ENCODE results near the gene TMPRSS3.

TMPRSS3 gene

DNA sequence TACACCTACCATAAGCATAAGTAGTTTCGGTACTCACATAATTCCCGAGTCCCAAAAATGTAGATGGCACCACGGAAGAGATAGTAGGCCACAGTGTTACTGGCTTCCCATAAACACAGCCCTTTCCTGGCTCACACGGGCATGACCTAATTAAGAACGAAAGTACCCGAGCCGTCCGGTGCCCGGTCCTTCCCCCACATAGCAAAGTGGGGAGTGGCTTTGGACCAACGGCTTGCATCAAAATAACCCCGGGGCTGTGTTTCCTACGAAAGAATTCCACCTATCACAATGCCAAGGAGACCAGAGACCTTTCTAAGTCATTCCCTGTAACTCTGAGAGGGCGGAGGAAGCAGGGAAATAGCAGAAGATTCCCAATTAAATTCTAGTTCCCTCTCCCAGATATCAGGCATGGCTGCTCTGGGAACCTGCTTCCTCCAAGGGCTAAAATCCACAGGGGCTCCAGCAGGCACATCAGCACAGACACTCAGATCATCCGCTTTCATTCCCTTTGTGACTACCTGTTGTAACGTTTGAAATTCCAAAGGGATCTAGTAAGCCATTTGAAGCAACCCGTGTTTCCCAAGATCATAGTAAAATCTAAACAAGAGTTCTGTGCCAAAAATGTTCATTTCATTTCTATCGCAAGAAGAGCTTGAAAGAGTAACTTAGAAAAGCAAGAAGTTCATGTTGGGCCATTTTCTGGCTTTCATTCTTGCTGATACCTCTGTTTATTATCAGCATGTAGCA is at the start of gene TMPRSS3:
Gene TMPRSS3, minus strand, starts transcription at position 148 of the 747 bp plus-strand sequence. CDS start 635 bp downstream, outside the sequence.
- no peak for DNase-seq (ENCODE audit: insufficient read length, low spot score)
- TF ChIP-seq, protein P1, sequence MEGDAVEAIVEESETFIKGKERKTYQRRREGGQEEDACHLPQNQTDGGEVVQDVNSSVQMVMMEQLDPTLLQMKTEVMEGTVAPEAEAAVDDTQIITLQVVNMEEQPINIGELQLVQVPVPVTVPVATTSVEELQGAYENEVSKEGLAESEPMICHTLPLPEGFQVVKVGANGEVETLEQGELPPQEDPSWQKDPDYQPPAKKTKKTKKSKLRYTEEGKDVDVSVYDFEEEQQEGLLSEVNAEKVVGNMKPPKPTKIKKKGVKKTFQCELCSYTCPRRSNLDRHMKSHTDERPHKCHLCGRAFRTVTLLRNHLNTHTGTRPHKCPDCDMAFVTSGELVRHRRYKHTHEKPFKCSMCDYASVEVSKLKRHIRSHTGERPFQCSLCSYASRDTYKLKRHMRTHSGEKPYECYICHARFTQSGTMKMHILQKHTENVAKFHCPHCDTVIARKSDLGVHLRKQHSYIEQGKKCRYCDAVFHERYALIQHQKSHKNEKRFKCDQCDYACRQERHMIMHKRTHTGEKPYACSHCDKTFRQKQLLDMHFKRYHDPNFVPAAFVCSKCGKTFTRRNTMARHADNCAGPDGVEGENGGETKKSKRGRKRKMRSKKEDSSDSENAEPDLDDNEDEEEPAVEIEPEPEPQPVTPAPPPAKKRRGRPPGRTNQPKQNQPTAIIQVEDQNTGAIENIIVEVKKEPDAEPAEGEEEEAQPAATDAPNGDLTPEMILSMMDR (IDR thresholded peaks at IDR 0.05; ENCODE audit: insufficient read depth, missing control alignments), result no peak
- FAIRE-seq, result no peak

DNA sequence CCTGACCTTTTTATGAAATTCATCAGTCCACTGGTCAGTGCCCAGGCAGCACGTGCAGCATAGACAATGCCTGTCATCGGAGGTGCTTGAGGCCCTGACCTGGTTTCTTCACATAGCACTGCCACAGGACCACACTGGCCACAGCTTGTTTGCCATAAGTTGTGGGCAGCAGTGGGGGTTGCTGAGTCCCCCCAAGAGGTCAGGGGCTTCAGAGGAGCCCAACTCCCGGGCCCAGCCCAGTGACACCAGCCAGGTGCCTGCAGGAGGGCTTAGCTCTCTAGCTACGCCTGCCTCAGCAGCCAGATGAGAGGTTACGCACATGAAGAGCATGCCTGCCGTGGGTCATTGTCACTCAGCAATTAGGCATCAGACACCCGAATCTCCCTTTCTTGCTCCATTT is 49.5 kb upstream of the TMPRSS3 start:
- TF ChIP-seq, protein P1 (IDR thresholded peaks at IDR 0.05; ENCODE audit: insufficient read depth, missing control alignments), result no peak
- no peak for FAIRE-seq
- no peak for DNase-seq (ENCODE audit: insufficient read length, low spot score)

DNA sequence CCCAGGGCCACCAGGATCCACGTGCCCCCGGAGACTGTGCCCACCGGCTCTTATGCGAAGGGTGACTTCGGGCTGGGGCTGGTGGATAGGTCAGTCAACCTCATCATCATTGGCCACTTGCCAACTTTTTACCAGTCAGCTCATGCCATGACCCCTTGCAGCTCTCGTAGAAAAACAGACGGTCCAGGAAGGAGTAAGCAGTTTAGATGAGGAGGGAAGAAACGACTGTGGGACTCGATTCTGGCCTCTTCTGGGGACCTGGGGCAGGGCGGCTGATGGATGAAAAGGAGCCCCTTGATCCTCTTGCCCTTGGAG is 48.9 kb upstream of the TMPRSS3 start:
- DNase-seq (ENCODE audit: insufficient read length, low spot score) (no peak), FAIRE-seq (no peak)
- TF ChIP-seq, protein P1 (IDR thresholded peaks at IDR 0.05; ENCODE audit: insufficient read depth, missing control alignments), result no peak

DNA sequence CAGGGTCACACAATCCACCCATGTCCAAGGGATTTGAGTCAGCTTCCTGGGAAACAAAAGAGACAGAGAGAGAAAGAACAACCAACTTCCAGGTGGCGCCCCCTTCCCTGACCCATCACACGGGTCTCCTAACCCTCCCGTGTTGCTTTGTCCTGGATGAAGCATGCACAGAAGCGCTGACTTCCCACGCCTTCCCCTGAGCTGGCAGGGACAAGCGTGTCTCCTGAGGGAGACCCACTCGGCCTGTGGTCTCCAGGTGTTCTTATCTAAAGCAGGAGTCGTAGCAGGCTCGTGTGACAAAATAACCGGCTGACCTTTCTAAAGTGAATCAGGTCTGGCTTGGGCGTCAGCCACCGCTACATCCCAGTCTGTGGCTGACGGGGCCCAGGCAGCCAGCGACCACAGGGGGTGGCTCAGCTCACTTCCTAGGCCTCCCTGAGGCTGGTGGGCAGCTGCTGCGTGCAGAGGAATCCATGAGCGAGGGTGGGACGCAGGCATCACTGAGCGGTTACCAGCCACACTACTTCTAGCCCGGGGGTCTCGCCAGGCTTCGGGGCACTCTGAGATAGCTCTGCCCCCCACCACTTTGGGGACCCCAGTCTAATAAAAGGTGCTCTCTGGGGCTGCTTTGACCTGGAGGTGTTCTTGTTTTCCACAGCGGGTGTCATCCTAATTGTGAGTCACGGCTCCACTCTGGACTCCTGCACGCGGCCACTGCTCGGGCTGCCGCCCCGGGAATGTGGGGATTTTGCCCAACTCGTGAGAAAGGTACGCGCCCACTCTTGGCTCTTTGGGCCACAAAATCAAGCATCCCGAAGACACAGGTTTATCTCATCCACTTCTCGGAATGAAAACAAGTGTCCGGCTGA is 48.3 kb upstream of the TMPRSS3 start:
- no peak for DNase-seq (ENCODE audit: insufficient read length, low spot score)
- FAIRE-seq, result no peak
- TF ChIP-seq, protein P1 (IDR thresholded peaks at IDR 0.05; ENCODE audit: insufficient read depth, missing control alignments), result no peak

DNA sequence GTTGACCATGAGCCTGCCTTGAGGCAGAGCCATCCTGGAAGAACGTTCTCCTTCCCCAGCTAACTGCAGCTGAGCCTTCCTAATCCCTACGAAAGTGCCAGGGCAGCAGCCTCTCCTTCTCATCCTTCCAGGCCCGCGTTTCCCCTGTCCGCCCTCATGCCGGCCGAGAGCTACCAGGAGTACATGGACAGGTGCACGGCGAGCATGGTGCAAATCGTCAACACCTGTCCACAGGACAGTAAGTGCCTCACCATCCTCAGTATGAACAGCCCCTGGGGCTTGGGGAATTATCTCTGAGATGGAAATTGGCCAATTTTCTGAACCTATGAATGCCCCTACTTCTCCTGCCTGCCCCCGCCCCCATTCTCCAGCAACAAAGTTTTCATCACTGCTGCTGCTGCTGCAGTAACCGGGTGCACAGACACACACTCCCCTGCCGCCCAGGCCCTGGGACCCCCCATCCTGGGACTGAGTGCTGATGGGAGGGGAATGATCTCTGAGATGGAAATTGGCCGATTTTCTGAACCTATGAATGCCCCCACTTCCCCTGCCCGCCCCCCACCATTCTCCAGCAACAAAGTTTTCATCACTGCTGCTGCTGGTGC is 47.4 kb upstream of the TMPRSS3 start:
- DNase-seq (ENCODE audit: insufficient read length, low spot score), result no peak
- TF ChIP-seq, protein P1 (IDR thresholded peaks at IDR 0.05; ENCODE audit: insufficient read depth, missing control alignments), result no peak
- no peak for FAIRE-seq

DNA sequence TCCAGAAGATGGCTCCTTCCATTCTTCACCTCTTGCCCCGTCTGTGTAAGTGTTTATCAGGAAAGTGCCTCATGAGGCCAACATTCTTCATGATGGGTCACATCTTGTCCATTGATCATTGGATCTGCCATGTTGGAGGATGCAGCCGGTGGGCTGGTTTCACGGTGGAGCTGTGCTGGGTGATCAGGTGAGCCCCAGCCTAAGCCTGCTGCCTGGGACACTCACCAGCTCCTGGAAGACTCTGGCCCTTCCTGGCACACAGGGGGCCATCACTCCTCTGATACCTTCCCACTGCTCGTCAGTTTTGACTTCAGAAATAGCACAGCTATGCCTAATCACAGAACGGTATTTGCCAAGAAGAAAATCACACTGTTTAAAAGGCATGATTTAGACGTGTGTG is 46.1 kb upstream of the TMPRSS3 start:
- TF ChIP-seq, protein P1 (IDR thresholded peaks at IDR 0.05; ENCODE audit: insufficient read depth, missing control alignments), result no peak
- no peak for FAIRE-seq

More for the DNA sequence above, 46.1 kb upstream of the TMPRSS3 start:
- no peak for DNase-seq (ENCODE audit: insufficient read length, low spot score)
